SK-N-SH treated with all-trans-retinoic acid at 6 μM for 48 hours (cell line): ENCODE results near the gene CHST13.

Source experiments
- ATAC-seq: fragments of 200-7000 bp; cut with Tn5 transposase; 3 replicates; pipeline ENCODE4 v1.9.1; 2020; ENCODE audit warnings: mild to moderate bottlenecking, moderate library complexity
- ARNTL ChIP-seq: fragments of 450-650 bp; formaldehyde crosslinking; IDR thresholded peaks from 2 replicates; pipeline ENCODE4 v1.5.0; 2020; ENCODE audit warnings: low read depth, mild to moderate bottlenecking, moderate library complexity, borderline replicate concordance
- BACH2 ChIP-seq: fragments of 250-450 bp; sonication (Bioruptor Pico); IDR thresholded peaks from 2 replicates; pipeline ENCODE4 v1.9.0; 2021; ENCODE audit warnings: mild to moderate bottlenecking, borderline replicate concordance
- CREB5 ChIP-seq: fragments of 250-450 bp; sonication (Bioruptor Pico); IDR thresholded peaks from 2 replicates; pipeline ENCODE4 v1.5.1; 2020; ENCODE audit warnings: low read depth, mild to moderate bottlenecking, moderate library complexity
- CSDC2 ChIP-seq: fragments of 250-450 bp; sonication (Bioruptor Pico); IDR thresholded peaks from 2 replicates; pipeline ENCODE4 v1.5.0; 2020; ENCODE audit warnings: mild to moderate bottlenecking, moderate library complexity
- ESRRG ChIP-seq: fragments of 250-450 bp; sonication (Bioruptor Pico); IDR thresholded peaks from 2 replicates; pipeline ENCODE4 v1.6.1; 2021; ENCODE audit warnings: mild to moderate bottlenecking
- GLIS3 ChIP-seq: fragments of 250-450 bp; sonication (Bioruptor Pico); IDR thresholded peaks from 2 replicates; pipeline ENCODE4 v1.5.0; 2020; ENCODE audit warnings: mild to moderate bottlenecking, moderate library complexity
- ISL1 ChIP-seq: fragments of 250-450 bp; sonication (Bioruptor Pico); IDR thresholded peaks from 2 replicates; pipeline ENCODE4 v2.1.2; 2022; ENCODE audit warnings: mild to moderate bottlenecking, moderate library complexity
- OSR1 ChIP-seq: fragments of 250-450 bp; sonication (Bioruptor Pico); IDR thresholded peaks from 2 replicates; pipeline ENCODE4 v1.8.0; 2022; ENCODE audit warnings: moderate library complexity, mild to moderate bottlenecking, inconsistent platforms
- PATZ1 ChIP-seq: fragments of 250-450 bp; sonication (Bioruptor Pico); IDR thresholded peaks from 2 replicates; pipeline ENCODE4 v1.8.0; 2020; ENCODE audit warnings: mild to moderate bottlenecking, moderate library complexity, borderline replicate concordance
- POU6F1 ChIP-seq: fragments of 250-450 bp; sonication (Bioruptor Pico); IDR thresholded peaks from 2 replicates; pipeline ENCODE4 v1.8.0; 2021; ENCODE audit warnings: low read depth, mild to moderate bottlenecking, moderate library complexity, borderline replicate concordance
- PPARA ChIP-seq: fragments of 250-450 bp; sonication (Bioruptor Pico); IDR thresholded peaks from 2 replicates; pipeline ENCODE4 v1.5.0; 2020; ENCODE audit warnings: mild to moderate bottlenecking, borderline replicate concordance
- RARB ChIP-seq: fragments of 250-450 bp; sonication (Bioruptor Pico); IDR thresholded peaks from 2 replicates; pipeline ENCODE4 v1.8.0; 2021; ENCODE audit warnings: mild to moderate bottlenecking, moderate library complexity
- SNAI2 ChIP-seq: fragments of 250-450 bp; sonication (Bioruptor Pico); IDR thresholded peaks from 2 replicates; pipeline ENCODE4 v1.5.0; 2020; ENCODE audit warnings: mild to moderate bottlenecking, moderate library complexity
- TCF4 ChIP-seq: fragments of 250-450 bp; sonication (Bioruptor Pico); IDR thresholded peaks from 2 replicates; pipeline ENCODE4 v1.8.0; 2021; ENCODE audit warnings: mild to moderate bottlenecking, moderate library complexity, borderline replicate concordance
- TSHZ2 ChIP-seq: fragments of 250-450 bp; sonication (Bioruptor Pico); IDR thresholded peaks from 2 replicates; pipeline ENCODE4 v1.5.0; 2020; ENCODE audit warnings: mild to moderate bottlenecking, moderate library complexity
- ZC3H10 ChIP-seq: fragments of 250-450 bp; sonication (Bioruptor Pico); IDR thresholded peaks from 2 replicates; pipeline ENCODE4 v1.5.1; 2021; ENCODE audit warnings: mild to moderate bottlenecking, moderate library complexity
- ZFP30 ChIP-seq: fragments of 450-650 bp; formaldehyde crosslinking; IDR thresholded peaks from 2 replicates; pipeline ENCODE4 v1.5.0; 2022; ENCODE audit warnings: mild to moderate bottlenecking, moderate library complexity
- ZNF565 ChIP-seq: fragments of 450-650 bp; formaldehyde crosslinking; conservative IDR thresholded peaks from 2 replicates; pipeline ENCODE4 v1.5.0; 2020; ENCODE audit warnings: low read depth, mild to moderate bottlenecking, moderate library complexity
- ZNF70 ChIP-seq: fragments of 450-650 bp; formaldehyde crosslinking; IDR thresholded peaks from 2 replicates; pipeline ENCODE4 v1.5.0; 2020; ENCODE audit warnings: mild to moderate bottlenecking, moderate library complexity

The CHST13 gene

GRCh38 chr3:126555795-126556636 is 32.1 kb downstream of the CHST13 start (continued):
- no peak for TF ChIP-seq TCF4 (CRISPR knock-in tag)
- no peak for TF ChIP-seq RARB (CRISPR knock-in tag)
- TF ChIP-seq ZC3H10 (CRISPR knock-in tag), result no peak
- TF ChIP-seq ZNF70 (CRISPR knock-in tag), result no peak
- no peak for TF ChIP-seq SNAI2 (CRISPR knock-in tag)
- no peak for TF ChIP-seq ARNTL
- no peak for TF ChIP-seq POU6F1 (CRISPR knock-in tag)
- no peak for TF ChIP-seq ISL1 (CRISPR knock-in tag)
- TF ChIP-seq CSDC2, result no peak
- TF ChIP-seq GLIS3 (CRISPR knock-in tag), result no peak
- TF ChIP-seq, all 23 proteins: peak for 0

- ATAC-seq, result no peak
- TF ChIP-seq ZNF565 (CRISPR knock-in tag), result no peak
Observed at GRCh38 chr3:126556637-126557414, 32.9 kb downstream of the CHST13 start.

GRCh38 chr3:126557415-126557745 is 33.4 kb downstream of the CHST13 start:
- no peak for ATAC-seq
- TF ChIP-seq ISL1 (CRISPR knock-in tag) (no peak), SNAI2 (CRISPR knock-in tag) (no peak)

GRCh38 chr3:126557761-126558160 is 33.8 kb downstream of the CHST13 start:
- ATAC-seq, result peak; percentile 40; the same call in 2 of the 3 replicates
- TF ChIP-seq ISL1 (CRISPR knock-in tag) (no peak), SNAI2 (CRISPR knock-in tag) (no peak), ARNTL (no peak), PATZ1 (no peak), TSHZ2 (CRISPR knock-in tag) (no peak), TCF4 (CRISPR knock-in tag) (no peak), OSR1 (CRISPR knock-in tag) (no peak)

- no peak for TF ChIP-seq ESRRG (CRISPR knock-in tag)
- no peak for TF ChIP-seq ZFP30 (CRISPR knock-in tag)
- no peak for TF ChIP-seq GLIS3 (CRISPR knock-in tag)
- no peak for TF ChIP-seq ZC3H10 (CRISPR knock-in tag)
- no peak for TF ChIP-seq PPARA
- TF ChIP-seq POU6F1 (CRISPR knock-in tag), result no peak
- no peak for TF ChIP-seq CREB5 (CRISPR knock-in tag)
- no peak for TF ChIP-seq RARB (CRISPR knock-in tag)
- no peak for TF ChIP-seq PATZ1
- no peak for TF ChIP-seq SNAI2 (CRISPR knock-in tag)
- no peak for TF ChIP-seq ZNF70 (CRISPR knock-in tag)
- no peak for TF ChIP-seq BACH2 (CRISPR knock-in tag)
- ATAC-seq, result peak; percentile 44; the same call in 1 of the 3 replicates
Observed at GRCh38 chr3:126558336-126559071, 34.5 kb downstream of the CHST13 start, which contains the start of gene C3orf22. Gene C3orf22, minus strand, starts transcription at chr3:126558932. Its CDS starts 5,542 bp downstream, at chr3:126553390.
